Colonic mucosa (tissue), 4 donors: ENCODE data around the gene MRTFA. TPM values are rescaled to one million over a fixed set of nuclear protein-coding genes. Genes with fewer than 3 reads are reported as not detected.
A peak's percentile ranks its signal among the peaks of the same experiment; 100 is the strongest.

Experiments used
- DNase-seq: peaks from one replicate; pipeline ENCODE4 v3.0.0-alpha.2; 2020
- H3K27ac ChIP-seq: fragments of 200-600 bp; one replicate; pipeline ENCODE4 v1.8.0; 2021
- H3K27me3 ChIP-seq: fragments of 200-600 bp; one replicate; pipeline ENCODE4 v1.8.0; 2021
- H3K36me3 ChIP-seq: fragments of 200-600 bp; one replicate; pipeline ENCODE4 v1.8.0; 2021
- H3K4me1 ChIP-seq: fragments of 200-600 bp; one replicate; pipeline ENCODE4 v1.8.0; 2021; ENCODE audit warnings: mild to moderate bottlenecking
- H3K4me3 ChIP-seq: fragments of 200-600 bp; one replicate; pipeline ENCODE4 v1.8.0; 2021
- H3K9ac ChIP-seq, 2 donors: one replicate each; pipeline ENCODE4 v1.7.0; 2013; ENCODE audit warnings: control low read depth in 2 of 2, low read depth in 2 of 2, low read length in 2 of 2
- H3K9me3 ChIP-seq: fragments of 200-600 bp; one replicate; pipeline ENCODE4 v1.8.0; 2021
- intact Hi-C: fragments of 100-400 bp; cut with DNase I; formaldehyde crosslinking; loops from one replicate; pipeline ENCODE4 v1.14.1; 2022
- total RNA-seq, 2 donors: library from RNA; stranded (reverse); fragmentation: NEBNext Ultra II Directional in 1 of 2; extraction: Animal tissue kit (Norgen Biotek cat#: 25700) in 1 of 2; gene quantifications; one replicate each; pipeline ENCODE4 v1.2.1, GENCODE V29; 2021
- TF ChIP-seq, protein P1 (sequence below): fragments of 200-600 bp; IDR thresholded peaks from one replicate; pipeline ENCODE4 v1.8.0; 2022; ENCODE audit warnings: antibody characterized with exemption, mild to moderate bottlenecking
- donor health status: healthy.
- donor health status: DM: no; HTN: no; CAD: no.
- donor health status: DM: no; HTN: no; CAD: no.

MRTFA gene
- total RNA-seq, 2 donors from 2014 or later = 31.9 to 35.6 TPM

- intact Hi-C loops = no loop called here
- DNase-seq = no peak
- Histone ChIP-seq H3K4me1 (no peaks in the 10 kb centered on the region), H3K36me3 (no peaks in the 10 kb centered on the region), H3K27ac (peak overlapping the region; percentile 55), H3K27me3 (no peaks in the 10 kb centered on the region), H3K9ac (no peak overlapping the region), H3K4me3 (no peak overlapping the region), H3K9me3 (no peaks in the 10 kb centered on the region)
- TF ChIP-seq, protein P1, sequence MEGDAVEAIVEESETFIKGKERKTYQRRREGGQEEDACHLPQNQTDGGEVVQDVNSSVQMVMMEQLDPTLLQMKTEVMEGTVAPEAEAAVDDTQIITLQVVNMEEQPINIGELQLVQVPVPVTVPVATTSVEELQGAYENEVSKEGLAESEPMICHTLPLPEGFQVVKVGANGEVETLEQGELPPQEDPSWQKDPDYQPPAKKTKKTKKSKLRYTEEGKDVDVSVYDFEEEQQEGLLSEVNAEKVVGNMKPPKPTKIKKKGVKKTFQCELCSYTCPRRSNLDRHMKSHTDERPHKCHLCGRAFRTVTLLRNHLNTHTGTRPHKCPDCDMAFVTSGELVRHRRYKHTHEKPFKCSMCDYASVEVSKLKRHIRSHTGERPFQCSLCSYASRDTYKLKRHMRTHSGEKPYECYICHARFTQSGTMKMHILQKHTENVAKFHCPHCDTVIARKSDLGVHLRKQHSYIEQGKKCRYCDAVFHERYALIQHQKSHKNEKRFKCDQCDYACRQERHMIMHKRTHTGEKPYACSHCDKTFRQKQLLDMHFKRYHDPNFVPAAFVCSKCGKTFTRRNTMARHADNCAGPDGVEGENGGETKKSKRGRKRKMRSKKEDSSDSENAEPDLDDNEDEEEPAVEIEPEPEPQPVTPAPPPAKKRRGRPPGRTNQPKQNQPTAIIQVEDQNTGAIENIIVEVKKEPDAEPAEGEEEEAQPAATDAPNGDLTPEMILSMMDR = no peak
Observed at GRCh38 chr22:40395607-40396006, 240.9 kb downstream of the MRTFA start.

GRCh38 chr22:40394607-40395006 is 241.9 kb downstream of the MRTFA start:
- no peak for DNase-seq
- no peaks in the 10 kb centered on the region for H3K36me3 ChIP-seq
- no peak overlapping the region for H3K9ac ChIP-seq

GRCh38 chr22:40392618-40393017 is 243.9 kb downstream of the MRTFA start:
- H3K4me3 ChIP-seq = no peak overlapping the region

More at GRCh38 chr22:40394607-40395006, 241.9 kb downstream of the MRTFA start:
- H3K27me3 ChIP-seq = no peaks in the 10 kb centered on the region
- TF ChIP-seq, protein P1 = no peak
- no peaks in the 10 kb centered on the region for H3K4me1 ChIP-seq
- H3K4me3 ChIP-seq = no peak overlapping the region
- H3K27ac ChIP-seq = no peak overlapping the region
- intact Hi-C loops = no loop called here
- no peaks in the 10 kb centered on the region for H3K9me3 ChIP-seq

DNA sequence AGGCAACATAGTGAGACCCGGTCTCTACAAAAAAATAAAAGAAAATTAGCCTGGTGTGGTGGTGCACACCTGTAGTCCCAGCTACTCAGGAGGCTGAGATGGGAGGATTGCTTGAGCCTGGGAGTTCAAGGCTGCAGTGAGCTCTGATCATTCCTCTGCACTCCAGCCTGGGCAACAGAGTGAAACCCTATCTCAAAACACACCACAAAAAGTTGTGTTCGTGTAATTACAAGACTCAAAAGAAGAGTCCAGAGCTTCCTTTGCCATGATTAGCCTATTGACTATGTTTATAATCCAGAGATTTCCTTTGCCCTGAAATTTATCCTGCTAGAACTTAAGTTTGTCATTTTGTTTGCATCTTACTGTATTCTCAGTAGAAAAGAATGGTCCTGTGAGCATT is 245.1 kb downstream of the MRTFA start:
- Histone ChIP-seq H3K4me1 (no peaks in the 10 kb centered on the region), H3K27ac (no peak overlapping the region), H3K9me3 (no peaks in the 10 kb centered on the region), H3K27me3 (no peaks in the 10 kb centered on the region), H3K36me3 (no peaks in the 10 kb centered on the region), H3K4me3 (no peak overlapping the region), H3K9ac (no peak overlapping the region)
- TF ChIP-seq, protein P1 = no peak
- DNase-seq = no peak
- intact Hi-C loops = no loop called here

More at GRCh38 chr22:40392618-40393017, 243.9 kb downstream of the MRTFA start:
- intact Hi-C loops = no loop called here
- H3K9me3 ChIP-seq = no peaks in the 10 kb centered on the region
- H3K9ac ChIP-seq = no peak overlapping the region
- no peak for DNase-seq
- TF ChIP-seq, protein P1 = no peak
- H3K4me1 ChIP-seq = no peaks in the 10 kb centered on the region
- no peaks in the 10 kb centered on the region for H3K27me3 ChIP-seq
- H3K36me3 ChIP-seq = no peaks in the 10 kb centered on the region
- H3K27ac ChIP-seq = no peak overlapping the region

- peak overlapping the region; percentile 72 for H3K27ac ChIP-seq
- TF ChIP-seq, protein P1 = no peak
Observed at GRCh38 chr22:40388231-40388630, 248.3 kb downstream of the MRTFA start.

More at GRCh38 chr22:40388231-40388630, 248.3 kb downstream of the MRTFA start:
- H3K9me3 ChIP-seq = no peaks in the 10 kb centered on the region
- peaks cover 6% of the 10 kb centered on the region for H3K4me1 ChIP-seq
- H3K27me3 ChIP-seq = no peaks in the 10 kb centered on the region
- no peak overlapping the region for H3K4me3 ChIP-seq
- no peak overlapping the region for H3K9ac ChIP-seq
- DNase-seq = no peak
- no peaks in the 10 kb centered on the region for H3K36me3 ChIP-seq
- intact Hi-C loops = no loop called here
